ENCODE results near the gene LRRC25.

DNA sequence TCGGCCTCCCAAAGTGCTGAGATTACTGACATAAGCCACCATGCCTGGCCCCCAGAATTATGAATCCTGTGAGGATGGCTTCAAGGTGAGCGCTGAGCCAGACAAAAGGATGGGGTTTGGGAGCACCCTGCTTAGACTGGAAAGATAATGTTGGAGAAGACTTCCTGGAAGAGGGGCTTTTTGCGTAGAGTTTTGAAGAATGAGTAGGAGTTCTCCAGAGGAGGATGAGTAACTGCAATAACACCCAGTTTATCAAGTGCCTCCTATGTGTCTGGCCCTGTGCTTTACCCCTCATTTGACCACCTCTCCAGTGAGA, 12.1 kb downstream of the LRRC25 start:
- TF ChIP-seq ZBTB1 (tag by site-specific recombination; IDR thresholded peaks at IDR 0.05) (no peak), ZNF561 (tag by site-specific recombination; IDR thresholded peaks at IDR 0.05; ENCODE audit: borderline replicate concordance) (no peak), ZNF112 (tag by site-specific recombination; IDR thresholded peaks at IDR 0.05) (no peak), TCF7L2 (IDR thresholded peaks at IDR 0.05; ENCODE audit: borderline replicate concordance, low read depth, low read length) (no peak), GLI4 (tag by site-specific recombination; IDR thresholded peaks at IDR 0.05) (no peak), ZNF558 (tag by site-specific recombination; IDR thresholded peaks at IDR 0.05) (no peak), ZNF157 (tag by site-specific recombination; IDR thresholded peaks at IDR 0.05) (no peak)
- TF ChIP-seq, protein P1, sequence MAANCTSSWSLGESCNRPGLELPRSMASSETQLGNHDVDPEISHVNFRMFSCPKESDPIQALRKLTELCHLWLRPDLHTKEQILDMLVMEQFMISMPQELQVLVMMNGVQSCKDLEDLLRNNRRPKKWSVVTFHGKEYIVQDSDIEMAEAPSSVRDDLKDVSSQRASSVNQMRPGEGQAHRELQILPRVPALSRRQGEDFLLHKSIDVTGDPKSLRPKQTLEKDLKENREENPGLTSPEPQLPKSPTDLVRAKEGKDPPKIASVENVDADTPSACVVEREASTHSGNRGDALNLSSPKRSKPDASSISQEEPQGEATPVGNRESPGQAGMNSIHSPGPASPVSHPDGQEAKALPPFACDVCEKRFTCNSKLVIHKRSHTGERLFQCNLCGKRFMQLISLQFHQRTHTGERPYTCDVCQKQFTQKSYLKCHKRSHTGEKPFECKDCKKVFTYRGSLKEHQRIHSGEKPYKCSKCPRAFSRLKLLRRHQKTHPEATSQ (tag by site-specific recombination; IDR thresholded peaks at IDR 0.05): no peak
- TF ChIP-seq, protein P2, sequence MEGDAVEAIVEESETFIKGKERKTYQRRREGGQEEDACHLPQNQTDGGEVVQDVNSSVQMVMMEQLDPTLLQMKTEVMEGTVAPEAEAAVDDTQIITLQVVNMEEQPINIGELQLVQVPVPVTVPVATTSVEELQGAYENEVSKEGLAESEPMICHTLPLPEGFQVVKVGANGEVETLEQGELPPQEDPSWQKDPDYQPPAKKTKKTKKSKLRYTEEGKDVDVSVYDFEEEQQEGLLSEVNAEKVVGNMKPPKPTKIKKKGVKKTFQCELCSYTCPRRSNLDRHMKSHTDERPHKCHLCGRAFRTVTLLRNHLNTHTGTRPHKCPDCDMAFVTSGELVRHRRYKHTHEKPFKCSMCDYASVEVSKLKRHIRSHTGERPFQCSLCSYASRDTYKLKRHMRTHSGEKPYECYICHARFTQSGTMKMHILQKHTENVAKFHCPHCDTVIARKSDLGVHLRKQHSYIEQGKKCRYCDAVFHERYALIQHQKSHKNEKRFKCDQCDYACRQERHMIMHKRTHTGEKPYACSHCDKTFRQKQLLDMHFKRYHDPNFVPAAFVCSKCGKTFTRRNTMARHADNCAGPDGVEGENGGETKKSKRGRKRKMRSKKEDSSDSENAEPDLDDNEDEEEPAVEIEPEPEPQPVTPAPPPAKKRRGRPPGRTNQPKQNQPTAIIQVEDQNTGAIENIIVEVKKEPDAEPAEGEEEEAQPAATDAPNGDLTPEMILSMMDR (tag by site-specific recombination; IDR thresholded peaks at IDR 0.05): no peak
- TF ChIP-seq, protein P3, sequence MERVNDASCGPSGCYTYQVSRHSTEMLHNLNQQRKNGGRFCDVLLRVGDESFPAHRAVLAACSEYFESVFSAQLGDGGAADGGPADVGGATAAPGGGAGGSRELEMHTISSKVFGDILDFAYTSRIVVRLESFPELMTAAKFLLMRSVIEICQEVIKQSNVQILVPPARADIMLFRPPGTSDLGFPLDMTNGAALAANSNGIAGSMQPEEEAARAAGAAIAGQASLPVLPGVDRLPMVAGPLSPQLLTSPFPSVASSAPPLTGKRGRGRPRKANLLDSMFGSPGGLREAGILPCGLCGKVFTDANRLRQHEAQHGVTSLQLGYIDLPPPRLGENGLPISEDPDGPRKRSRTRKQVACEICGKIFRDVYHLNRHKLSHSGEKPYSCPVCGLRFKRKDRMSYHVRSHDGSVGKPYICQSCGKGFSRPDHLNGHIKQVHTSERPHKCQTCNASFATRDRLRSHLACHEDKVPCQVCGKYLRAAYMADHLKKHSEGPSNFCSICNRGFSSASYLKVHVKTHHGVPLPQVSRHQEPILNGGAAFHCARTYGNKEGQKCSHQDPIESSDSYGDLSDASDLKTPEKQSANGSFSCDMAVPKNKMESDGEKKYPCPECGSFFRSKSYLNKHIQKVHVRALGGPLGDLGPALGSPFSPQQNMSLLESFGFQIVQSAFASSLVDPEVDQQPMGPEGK (tag by site-specific recombination; IDR thresholded peaks at IDR 0.05): no peak
- TF ChIP-seq, protein P4, sequence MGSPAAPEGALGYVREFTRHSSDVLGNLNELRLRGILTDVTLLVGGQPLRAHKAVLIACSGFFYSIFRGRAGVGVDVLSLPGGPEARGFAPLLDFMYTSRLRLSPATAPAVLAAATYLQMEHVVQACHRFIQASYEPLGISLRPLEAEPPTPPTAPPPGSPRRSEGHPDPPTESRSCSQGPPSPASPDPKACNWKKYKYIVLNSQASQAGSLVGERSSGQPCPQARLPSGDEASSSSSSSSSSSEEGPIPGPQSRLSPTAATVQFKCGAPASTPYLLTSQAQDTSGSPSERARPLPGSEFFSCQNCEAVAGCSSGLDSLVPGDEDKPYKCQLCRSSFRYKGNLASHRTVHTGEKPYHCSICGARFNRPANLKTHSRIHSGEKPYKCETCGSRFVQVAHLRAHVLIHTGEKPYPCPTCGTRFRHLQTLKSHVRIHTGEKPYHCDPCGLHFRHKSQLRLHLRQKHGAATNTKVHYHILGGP (tag by site-specific recombination; IDR thresholded peaks at IDR 0.05): no peak

Measured in HEK293 (cell line).